Lower lobe of right lung (tissue), 2 donors: Measurements from ENCODE around the gene KRT14. TPM values are rescaled to one million over a fixed set of nuclear protein-coding genes. Genes with fewer than 3 reads are reported as not detected.
A peak's percentile ranks its signal among the peaks of the same experiment; 100 is the strongest.

Source experiments
- ATAC-seq, 2 donors: fragments of 200-7000 bp; cut with Tn5 transposase; one replicate each; pipeline ENCODE4 v1.9.1; 2020 to 2022; ENCODE audit warnings: mild to moderate bottlenecking in 2 of 2, moderate library complexity in 2 of 2
- DNase-seq: peaks from one replicate; pipeline ENCODE4 v3.0.0-alpha.2; 2020
- H3K27ac ChIP-seq: fragments of 200-600 bp; one replicate; pipeline ENCODE4 v1.8.0; 2022
- H3K27me3 ChIP-seq: fragments of 200-600 bp; one replicate; pipeline ENCODE4 v1.8.0; 2022; ENCODE audit warnings: low read depth
- H3K36me3 ChIP-seq: fragments of 200-600 bp; one replicate; pipeline ENCODE4 v1.8.0; 2022; ENCODE audit warnings: mild to moderate bottlenecking
- H3K4me1 ChIP-seq: fragments of 200-600 bp; one replicate; pipeline ENCODE4 v1.8.0; 2022
- H3K4me3 ChIP-seq: fragments of 200-600 bp; one replicate; pipeline ENCODE4 v1.8.0; 2022; ENCODE audit warnings: mild to moderate bottlenecking
- H3K9me3 ChIP-seq: fragments of 200-600 bp; one replicate; pipeline ENCODE4 v1.8.0; 2022
- intact Hi-C: fragments of 100-400 bp; cut with DNase I; formaldehyde crosslinking; loops from one replicate; pipeline ENCODE4 v1.11.0; 2022
- total RNA-seq: library from RNA; stranded (reverse); fragmentation: NEBNext Ultra II Directional; extraction: Animal tissue kit (Norgen Biotek cat#: 25700); gene quantifications from one replicate; pipeline ENCODE4 v1.2.1, GENCODE V29; 2021
- TF ChIP-seq, protein P1 (sequence below): fragments of 200-600 bp; IDR thresholded peaks from one replicate; pipeline ENCODE4 v1.8.0; 2022; ENCODE audit warnings: antibody characterized with exemption, mild to moderate bottlenecking
- donor health status: DM: no; HTN: yes; CAD: no; lungs with severe emphysema.

Gene KRT14
- total RNA-seq, 1 donor from 2014 or later = not detected

DNA sequence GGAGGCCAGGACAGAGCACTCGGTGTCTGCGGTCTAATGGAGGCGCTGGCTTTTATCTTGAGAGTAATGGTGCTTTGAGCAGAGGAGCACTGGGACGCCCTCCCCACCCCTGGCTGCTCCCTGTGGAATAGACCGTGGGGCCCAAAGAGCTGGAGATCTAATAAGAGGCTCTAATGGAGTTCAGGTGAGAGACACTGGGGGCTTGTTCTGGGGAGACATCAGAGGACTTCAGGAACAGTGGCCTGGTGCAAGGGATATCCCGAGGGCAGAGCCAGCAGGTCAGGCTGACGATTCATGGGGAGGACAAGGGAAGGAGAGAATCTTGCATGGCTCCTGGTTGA, 49.1 kb downstream of the KRT14 start:
- DNase-seq = no peak
- Histone ChIP-seq H3K27me3 (peaks cover 5% of the 10 kb centered on the region), H3K9me3 (no peaks in the 10 kb centered on the region), H3K4me3 (no peak overlapping the region), H3K4me1 (peaks cover 2% of the 10 kb centered on the region), H3K27ac (no peak overlapping the region), H3K36me3 (no peaks in the 10 kb centered on the region)
- intact Hi-C loops = no loop called here
- ATAC-seq = no peak
- TF ChIP-seq, protein P1, sequence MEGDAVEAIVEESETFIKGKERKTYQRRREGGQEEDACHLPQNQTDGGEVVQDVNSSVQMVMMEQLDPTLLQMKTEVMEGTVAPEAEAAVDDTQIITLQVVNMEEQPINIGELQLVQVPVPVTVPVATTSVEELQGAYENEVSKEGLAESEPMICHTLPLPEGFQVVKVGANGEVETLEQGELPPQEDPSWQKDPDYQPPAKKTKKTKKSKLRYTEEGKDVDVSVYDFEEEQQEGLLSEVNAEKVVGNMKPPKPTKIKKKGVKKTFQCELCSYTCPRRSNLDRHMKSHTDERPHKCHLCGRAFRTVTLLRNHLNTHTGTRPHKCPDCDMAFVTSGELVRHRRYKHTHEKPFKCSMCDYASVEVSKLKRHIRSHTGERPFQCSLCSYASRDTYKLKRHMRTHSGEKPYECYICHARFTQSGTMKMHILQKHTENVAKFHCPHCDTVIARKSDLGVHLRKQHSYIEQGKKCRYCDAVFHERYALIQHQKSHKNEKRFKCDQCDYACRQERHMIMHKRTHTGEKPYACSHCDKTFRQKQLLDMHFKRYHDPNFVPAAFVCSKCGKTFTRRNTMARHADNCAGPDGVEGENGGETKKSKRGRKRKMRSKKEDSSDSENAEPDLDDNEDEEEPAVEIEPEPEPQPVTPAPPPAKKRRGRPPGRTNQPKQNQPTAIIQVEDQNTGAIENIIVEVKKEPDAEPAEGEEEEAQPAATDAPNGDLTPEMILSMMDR = no peak

DNA sequence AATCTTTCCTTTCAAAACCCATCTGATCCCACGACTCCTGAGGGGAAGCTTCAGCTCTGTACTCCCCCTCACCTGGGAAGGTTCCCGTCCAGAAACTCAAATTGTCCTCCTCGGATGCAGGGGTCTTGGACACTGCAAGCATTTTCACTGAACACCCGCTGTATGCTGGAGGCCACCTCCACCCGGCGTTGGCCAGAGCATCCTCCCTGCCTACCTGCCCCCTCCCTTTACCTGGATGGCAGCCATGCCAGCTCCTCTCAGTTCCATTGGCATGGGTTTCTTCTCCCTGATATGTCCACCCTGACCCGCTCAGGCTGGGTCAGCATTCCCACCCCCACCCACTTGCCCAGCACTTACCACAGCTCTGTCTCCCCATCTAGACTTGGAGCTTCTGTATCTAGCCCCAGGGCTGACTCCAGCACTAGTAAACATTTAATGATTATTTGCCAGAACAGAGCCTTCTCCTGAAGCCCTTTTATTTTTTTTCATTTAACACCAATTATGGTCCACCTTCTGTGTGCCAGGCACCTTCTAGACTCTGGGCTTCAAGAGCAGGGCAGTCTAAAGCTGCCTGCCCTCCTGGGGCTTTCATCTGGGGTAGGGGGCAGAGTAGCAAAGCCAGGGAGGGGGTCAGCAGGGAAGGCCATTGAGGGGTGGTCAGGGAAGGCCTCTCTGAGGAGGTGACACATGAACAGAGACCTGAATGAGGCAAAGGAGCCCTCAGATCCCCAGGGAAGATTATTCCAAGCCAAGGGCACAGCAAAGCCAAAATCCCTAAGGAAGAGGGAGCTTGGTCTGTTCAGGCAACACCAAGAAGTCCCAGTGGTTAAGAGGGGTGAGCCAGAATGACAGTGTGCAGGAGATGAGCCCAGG, 49.7 kb downstream of the KRT14 start:
- peaks cover 5% of the 10 kb centered on the region for H3K27me3 ChIP-seq
- H3K4me3 ChIP-seq = no peak overlapping the region
- H3K4me1 ChIP-seq = peaks cover 6% of the 10 kb centered on the region
- ATAC-seq = no peak
- no peaks in the 10 kb centered on the region for H3K9me3 ChIP-seq
- no peak overlapping the region for H3K27ac ChIP-seq
- TF ChIP-seq, protein P1 = no peak
- DNase-seq = no peak
- H3K36me3 ChIP-seq = no peaks in the 10 kb centered on the region
- intact Hi-C loops = no loop called here

DNA sequence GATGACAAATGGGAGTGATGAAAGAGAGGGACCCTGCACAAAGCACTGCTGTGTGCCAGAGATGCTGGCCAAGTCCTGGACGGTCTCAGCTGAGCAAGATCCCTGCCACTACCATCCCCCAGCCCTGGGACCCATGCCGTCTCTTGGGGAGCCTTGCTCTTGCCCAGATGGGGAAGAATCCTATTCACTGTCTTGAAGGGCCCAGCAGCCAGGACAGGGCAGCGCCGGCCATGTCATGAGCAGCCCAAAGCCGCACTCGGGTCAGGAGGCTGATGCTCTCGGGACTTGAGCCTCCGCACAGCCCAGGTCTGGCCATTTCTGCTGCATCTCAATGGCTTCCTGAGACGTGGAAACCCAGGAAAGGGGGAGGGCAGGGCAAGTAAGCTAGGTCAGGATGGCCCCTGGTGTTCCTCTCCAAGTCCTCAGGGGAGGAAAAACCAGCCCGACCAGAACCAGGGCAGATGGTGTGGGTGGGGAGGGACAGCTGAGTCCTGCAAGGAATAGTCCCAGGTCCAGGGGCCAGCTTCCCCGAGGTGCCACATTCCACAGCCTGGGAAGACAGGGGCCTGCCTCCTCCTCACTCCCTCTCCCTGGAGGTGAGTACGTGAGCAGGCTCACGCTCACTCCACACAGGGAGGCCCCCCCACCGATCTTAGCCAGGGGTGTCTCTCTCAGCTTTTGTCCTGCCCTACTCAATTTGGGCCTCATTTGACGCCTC, 50.8 kb downstream of the KRT14 start:
- Histone ChIP-seq H3K27me3 (peaks cover 7% of the 10 kb centered on the region), H3K36me3 (no peaks in the 10 kb centered on the region), H3K4me3 (no peak overlapping the region), H3K9me3 (no peaks in the 10 kb centered on the region), H3K27ac (peak overlapping the region; percentile 18), H3K4me1 (peaks cover 6% of the 10 kb centered on the region)
- intact Hi-C loops = no loop called here
- DNase-seq = no peak
- TF ChIP-seq, protein P1 = no peak
- peak; percentile 41 to 42 for ATAC-seq

DNA sequence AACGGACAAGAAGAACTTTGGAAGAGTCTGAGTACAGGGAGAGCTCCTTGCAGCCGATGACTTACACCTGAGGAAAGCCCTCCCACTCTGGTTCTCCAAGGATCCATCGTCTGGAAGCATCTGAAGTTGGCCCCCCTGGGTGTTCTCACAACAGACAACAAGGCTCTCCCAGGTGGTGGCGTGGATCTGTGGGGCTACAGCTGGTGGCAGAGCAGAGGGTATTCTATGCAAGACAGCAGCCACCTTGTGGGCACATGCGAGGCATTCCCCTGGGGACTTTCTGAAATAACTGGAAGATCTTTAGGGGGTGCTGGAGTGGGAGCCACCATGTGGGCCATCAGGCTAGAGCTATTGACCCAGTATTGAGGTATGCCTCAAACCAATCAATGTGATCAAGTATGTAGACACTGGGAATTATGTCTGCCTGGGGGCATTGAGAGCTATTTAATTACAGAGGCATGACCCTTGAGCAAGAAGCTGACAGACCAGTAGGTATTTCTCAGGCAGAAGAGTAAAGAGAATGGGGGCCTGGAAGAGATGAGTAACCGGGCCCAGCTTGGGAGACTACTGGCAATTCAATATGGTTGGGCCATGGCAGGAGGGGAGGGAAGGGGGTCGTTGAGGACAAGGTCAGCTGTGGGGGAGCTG, 51.7 kb downstream of the KRT14 start:
- TF ChIP-seq, protein P1 = no peak
- Histone ChIP-seq H3K4me3 (no peak overlapping the region), H3K27me3 (peaks cover 12% of the 10 kb centered on the region), H3K27ac (no peak overlapping the region), H3K4me1 (peaks cover 6% of the 10 kb centered on the region), H3K36me3 (no peaks in the 10 kb centered on the region), H3K9me3 (no peaks in the 10 kb centered on the region)
- intact Hi-C loops = no loop called here
- ATAC-seq (no peak), DNase-seq (peak; percentile 13)

DNA sequence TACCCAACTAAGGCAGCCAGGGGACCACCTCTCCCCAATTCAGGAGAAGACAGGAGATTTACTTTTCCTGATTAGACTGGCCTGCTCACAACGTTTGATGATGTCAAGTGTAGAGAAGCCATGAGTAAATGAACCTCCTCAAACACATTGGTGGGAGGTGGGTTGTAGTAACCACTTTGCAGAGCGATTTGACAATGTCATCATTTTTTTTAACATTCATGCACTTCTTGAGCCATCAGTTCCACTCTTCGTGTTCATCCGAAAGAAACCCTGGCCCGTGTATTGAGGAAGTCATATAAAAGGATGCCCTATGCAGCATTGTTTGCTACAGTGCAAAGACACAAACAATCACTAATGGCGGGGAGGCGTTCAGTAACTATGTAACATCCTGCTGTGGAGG, 53.1 kb downstream of the KRT14 start:
- Histone ChIP-seq H3K36me3 (no peaks in the 10 kb centered on the region), H3K27ac (no peak overlapping the region), H3K9me3 (no peaks in the 10 kb centered on the region), H3K4me1 (peaks cover 6% of the 10 kb centered on the region), H3K27me3 (peaks cover 22% of the 10 kb centered on the region), H3K4me3 (no peak overlapping the region)
- ATAC-seq (no peak), DNase-seq (no peak)
- TF ChIP-seq, protein P1 = no peak
- intact Hi-C loops = no loop called here
